Prostate gland (tissue), 2 donors: ENCODE measurements around the gene ADAM17.

ENCODE experiments used
- CTCF ChIP-seq, 4 experiments: fragments of 200-600 bp in 2 of 4; fragments of 450-650 bp in 2 of 4; sonication (generic) in 2 of 4; IDR thresholded peaks; 1 replicate in 3 of 4; 2 replicates in 1 of 4; pipeline ENCODE4 v1.5.1; 2016 to 2019; ENCODE audit warnings: antibody characterized with exemption in 4 of 4, mild to moderate bottlenecking in 2 of 4, moderate library complexity in 2 of 4
- POLR2AphosphoS5 ChIP-seq: sonication (generic); formaldehyde crosslinking; IDR thresholded peaks from one replicate; pipeline ENCODE4 v1.6.1; 2017; ENCODE audit warnings: antibody characterized with exemption

DNA sequence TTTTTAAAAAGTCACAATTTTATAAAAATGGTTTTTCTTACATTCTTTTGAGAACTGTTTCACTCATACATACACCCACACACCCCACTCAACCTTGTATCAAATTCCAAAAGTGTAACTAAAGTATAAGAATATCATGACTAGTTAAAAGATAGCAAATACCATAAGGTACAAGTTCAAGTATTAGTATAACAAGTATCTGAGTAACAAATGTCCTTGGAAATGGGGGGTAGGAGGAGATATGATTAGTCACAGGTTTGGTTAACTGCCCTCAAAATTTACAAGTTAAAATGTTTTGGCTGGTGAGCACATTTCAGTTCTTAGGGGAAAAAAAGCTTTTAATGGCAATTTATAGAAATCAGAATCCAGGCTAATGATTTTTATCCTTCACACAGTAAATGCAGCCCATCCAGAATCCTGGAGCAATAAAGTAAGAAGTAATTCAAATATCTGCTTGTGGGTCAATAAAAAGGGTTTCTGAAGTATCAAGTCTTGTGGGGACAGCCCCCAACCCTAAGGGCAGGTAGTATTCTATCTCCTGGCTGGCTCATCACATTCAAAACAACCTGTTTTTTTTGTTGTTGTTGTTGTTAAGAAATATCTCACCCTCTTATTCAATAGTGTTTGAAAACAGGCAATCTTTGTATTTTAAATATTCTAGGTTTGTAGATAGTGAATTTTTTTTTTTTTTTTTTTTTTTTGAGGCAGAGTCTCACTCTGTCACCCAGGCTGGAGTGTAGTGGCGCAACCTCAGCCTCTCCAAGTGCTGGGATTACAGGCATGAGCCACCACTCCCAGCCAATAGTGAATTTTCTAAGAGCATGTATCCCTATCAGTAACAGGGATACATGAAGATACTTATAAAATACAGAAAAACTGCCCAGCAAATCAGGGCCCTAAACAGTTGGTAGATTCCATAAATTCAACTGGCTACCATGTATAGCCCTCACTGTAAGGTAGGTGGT, 66.8 kb downstream of the ADAM17 start:
- TF ChIP-seq CTCF (IDR thresholded peaks at IDR 0.05) (no peak), POLR2AphosphoS5 (no peak)
